HCT116 (cell line): ENCODE results near the gene TRIOBP. TPM values are rescaled to one million over a fixed set of nuclear protein-coding genes. Genes with fewer than 3 reads are reported as not detected.
A peak's percentile ranks its signal among the peaks of the same experiment; 100 is the strongest.

Experiments used
- ATAC-seq: fragments of 200-7000 bp; cut with Tn5 transposase; 2 replicates; pipeline ENCODE4 v1.9.1; 2020; ENCODE audit warnings: mild to moderate bottlenecking, moderate library complexity
- BruUV-seq: library from RNA; stranded (reverse); fragments of 400-500 nt; replicated peaks from 2 replicates; lab custom pipeline; 2021; lab: Mats Ljungman, UMichigan
- CTCF ChIA-PET: fragments of 300-600 bp; sonication (Branson Sonifier 250); formaldehyde crosslinking; loops from one replicate; lab custom pipeline; 2021; ENCODE audit warnings: antibody characterized with exemption; lab: Charles Lee
- POLR2A ChIA-PET: fragments of 300-600, 350-600 bp; sonication (Branson Sonifier 250); formaldehyde crosslinking; loops from one replicate; lab custom pipeline; 2021; ENCODE audit warnings: antibody characterized with exemption; lab: Charles Lee
- RAD21 ChIA-PET, 2 experiments: fragments of 300-600 bp; sonication (Branson Sonifier 250); formaldehyde crosslinking; loops; one replicate each; lab custom pipeline; 2023; ENCODE audit warnings: low total read pairs in 2 of 2; ENCODE audit not compliant: uncharacterized antibody in 2 of 2, unreplicated experiment in 2 of 2, low non-redundant PET in 1 of 2; lab: Charles Lee
- DNase-seq: peaks from one replicate; pipeline ENCODE4 v3.0.0-alpha.2; 2010; ENCODE audit warnings: low read depth, low spot score
- H2AFZ ChIP-seq: fragments of 200-600 bp; shearing (Covaris generic), sonication (generic); 2 replicates; pipeline ENCODE4 v1.6.1; 2017; ENCODE audit warnings: low read depth, mixed run types, mixed read lengths, antibody characterized with exemption, low read length; ENCODE audit not compliant: poor library complexity, severe bottlenecking
- H3K27ac ChIP-seq: 2 replicates; pipeline ENCODE4 v1.5.1; 2012; ENCODE audit warnings: low read depth, low read length
- H3K27me3 ChIP-seq: fragments of 200-600 bp; sonication (generic); 2 replicates; pipeline ENCODE4 v1.6.1; 2016; ENCODE audit warnings: mixed run types, low read length, mixed read lengths; ENCODE audit not compliant: insufficient read depth
- H3K36me3 ChIP-seq, 2 experiments: fragments of 200-500 bp in 1 of 2; fragments of 200-600 bp in 1 of 2; sonication (Bioruptor generic) in 1 of 2; sonication (generic) in 1 of 2; 2 replicates each; pipeline versions ENCODE4 v1.5.1 to v1.6.1; 2014 to 2016; ENCODE audit warnings: low read length in 2 of 2, inconsistent platforms in 1 of 2, mixed read lengths in 1 of 2, mixed run types in 1 of 2; ENCODE audit not compliant: insufficient read depth in 2 of 2, control insufficient read depth in 1 of 2
- H3K4me1 ChIP-seq, 2 experiments: fragments of 200-600 bp in 1 of 2; sonication (generic) in 1 of 2; 2 replicates each; pipeline versions ENCODE4 v1.5.1 to v1.6.1; 2012 to 2017; ENCODE audit warnings: low read length in 2 of 2, inconsistent platforms in 1 of 2, mild to moderate bottlenecking in 1 of 2, mixed read lengths in 1 of 2, mixed run types in 1 of 2, moderate library complexity in 1 of 2; ENCODE audit not compliant: insufficient read depth in 2 of 2, control insufficient read depth in 1 of 2
- H3K4me2 ChIP-seq: fragments of 200-600 bp; sonication (generic); 2 replicates; pipeline ENCODE4 v1.6.1; 2017; ENCODE audit warnings: mixed run types, low read length, mixed read lengths
- H3K4me3 ChIP-seq, 2 experiments: fragments of 200-600 bp in 1 of 2; sonication (generic) in 1 of 2; replicated peaks in 1 of 2; 2 replicates each; pipeline ENCODE4 v1.5.1; 2011 to 2016; ENCODE audit warnings: low read length in 2 of 2, control low read depth in 1 of 2, low read depth in 1 of 2, mild to moderate bottlenecking in 1 of 2, mixed read lengths in 1 of 2, mixed run types in 1 of 2
- H3K79me2 ChIP-seq: fragments of 200-600 bp; sonication (generic); 2 replicates; pipeline ENCODE4 v1.6.1; 2017; ENCODE audit warnings: mild to moderate bottlenecking, mixed run types, low read length, moderate library complexity, mixed read lengths; ENCODE audit not compliant: insufficient read depth
- H3K9ac ChIP-seq: fragments of 200-600 bp; sonication (generic); 2 replicates; pipeline ENCODE4 v1.6.1; 2016; ENCODE audit warnings: low read length, mixed read lengths
- H3K9me2 ChIP-seq: fragments of 200-600 bp; sonication (generic), shearing (Covaris generic); 2 replicates; pipeline ENCODE4 v1.6.1; 2017; ENCODE audit warnings: mixed run types, mild to moderate bottlenecking, moderate library complexity; ENCODE audit not compliant: insufficient read depth
- H3K9me3 ChIP-seq, 2 experiments: fragments of 200-500 bp in 1 of 2; fragments of 200-600 bp in 1 of 2; sonication (Bioruptor generic) in 1 of 2; sonication (generic) in 1 of 2; 2 replicates each; pipeline ENCODE4 v1.6.1; 2014 to 2017; ENCODE audit warnings: low read length in 2 of 2, mixed read lengths in 2 of 2, inconsistent platforms in 1 of 2, low read depth in 1 of 2, mild to moderate bottlenecking in 1 of 2, mixed run types in 1 of 2, moderate library complexity in 1 of 2; ENCODE audit not compliant: control insufficient read depth in 1 of 2, insufficient read depth in 1 of 2
- H4K20me1 ChIP-seq: fragments of 200-600 bp; sonication (generic), shearing (Covaris generic); 2 replicates; pipeline ENCODE4 v1.6.1; 2017; ENCODE audit warnings: mixed run types, mild to moderate bottlenecking, moderate library complexity; ENCODE audit not compliant: insufficient read depth
- ATF3 ChIP-seq: IDR thresholded peaks from 2 replicates; pipeline ENCODE4 v1.6.1; 2012
- CEBPB ChIP-seq: IDR thresholded peaks from 2 replicates; pipeline ENCODE4 v1.6.1; 2012; ENCODE audit warnings: low read depth
- EZH2 ChIP-seq: fragments of 200-600 bp; sonication (generic); IDR thresholded peaks from 2 replicates; pipeline ENCODE4 v1.6.1; 2017; ENCODE audit warnings: antibody characterized with exemption, mixed run types
- EZH2phosphoT487 ChIP-seq: fragments of 200-600 bp; IDR thresholded peaks from 2 replicates; pipeline ENCODE4 v1.6.1; 2018; ENCODE audit warnings: antibody characterized with exemption, borderline replicate concordance
- FOSL1 ChIP-seq: IDR thresholded peaks from 2 replicates; pipeline ENCODE4 v1.6.1; 2012; ENCODE audit warnings: low read depth
- JUND ChIP-seq: IDR thresholded peaks from 2 replicates; pipeline ENCODE4 v1.6.1; 2012
- MAX ChIP-seq: IDR thresholded peaks from 2 replicates; pipeline ENCODE4 v1.6.1; 2012
- POLR2A ChIP-seq: IDR thresholded peaks from 2 replicates; pipeline ENCODE4 v1.7.0; 2011; ENCODE audit warnings: borderline replicate concordance; ENCODE audit not compliant: insufficient read depth, insufficient read length; ENCODE audit errors: extremely low read depth
- RAD21 ChIP-seq: IDR thresholded peaks from 2 replicates; pipeline ENCODE4 v1.6.1; 2012; ENCODE audit warnings: low read depth, mild to moderate bottlenecking
- SIN3A ChIP-seq: IDR thresholded peaks from 2 replicates; pipeline ENCODE4 v1.6.1; 2012; ENCODE audit warnings: low read depth
- SP1 ChIP-seq: IDR thresholded peaks from 2 replicates; pipeline ENCODE4 v1.6.1; 2012; ENCODE audit warnings: low read depth
- TCF7L2 ChIP-seq: IDR thresholded peaks from 2 replicates; pipeline ENCODE4 v1.7.0; 2011; ENCODE audit warnings: borderline replicate concordance, inconsistent platforms; ENCODE audit not compliant: insufficient read depth, insufficient read length; ENCODE audit errors: extremely low read depth
- ZBTB33 ChIP-seq: IDR thresholded peaks from 2 replicates; pipeline ENCODE4 v1.6.1; 2011; ENCODE audit warnings: mild to moderate bottlenecking, low read length, moderate library complexity; ENCODE audit not compliant: insufficient replicate concordance; ENCODE audit errors: extremely low read depth
- ZFX ChIP-seq: fragments of 450-650 bp; IDR thresholded peaks from 2 replicates; pipeline ENCODE4 v1.6.1; 2017
- intact Hi-C: fragments of 100-400 bp; cut with micrococcal nuclease; formaldehyde crosslinking; loops from 2 replicates; pipeline ENCODE4 v1.10.0; 2022
- total RNA-seq: library from RNA; stranded (reverse); gene quantifications from one replicate; pipeline ENCODE4 v1.2.1, GENCODE V29; 2021; ENCODE audit not compliant: unreplicated experiment

The TRIOBP gene
- total RNA-seq, 1 experiment from 2014 or later, result 244 TPM

- Histone ChIP-seq H3K4me2 (peak overlapping the region; percentile 91), H3K9me3 (no peaks in the 10 kb centered on the region)
- TF ChIP-seq EZH2 (no peak), RAD21 (no peak), ZBTB33 (no peak), ZFX (no peak), MAX (no peak), ATF3 (no peak), SP1 (no peak), CEBPB (no peak), EZH2phosphoT487 (no peak), FOSL1 (no peak), POLR2A (no peak), SIN3A (no peak), JUND (no peak), TCF7L2 (no peak)
- TF ChIP-seq, all 23 proteins: peak for 0
- TSS peak; percentile 53 for BruUV-seq
- Histone ChIP-seq H3K36me3 (no peaks in the 10 kb centered on the region), H3K79me2 (peaks cover 32% of the 10 kb centered on the region), H2AFZ (no peak overlapping the region), H3K9ac (peak overlapping the region; percentile 98), H3K4me3 (peak overlapping the region; percentile 80 to 95), H3K27me3 (no peaks in the 10 kb centered on the region), H3K9me2 (no peaks in the 10 kb centered on the region), H3K27ac (peak overlapping the region; percentile 87), H4K20me1 (no peaks in the 10 kb centered on the region), H3K4me1 (peaks cover 16 to 62% of the 10 kb centered on the region in 2 experiments; a peak in 3 of 4 replicates)
- ChIA-PET CTCF (no interaction called here), RAD21 (no interaction called here), POLR2A (interaction anchor here (1.4 to 4.3 kb wide), 6 partner anchors 8 to 196 kb away, joined by 3 to 38 read pairs (median 11); partner anchors contain the start of gene GGA1)
- intact Hi-C loops, result no loop called here
- ATAC-seq, result no peak
- no peak for DNase-seq
These were observed 106.9 kb downstream of the TRIOBP start for GRCh38 chr22:37803639-37804351.
